NCI-H524 treated with DMSO at 0.1 percent for 48 hours (cell line): ENCODE data around the gene MAP4K4.
A peak's percentile ranks its signal among the peaks of the same experiment; 100 is the strongest.

Experiments
- DNase-seq: peaks from one replicate; lab custom pipeline; 2025; lab: John Stamatoyannopoulos, UW

Gene MAP4K4

DNA sequence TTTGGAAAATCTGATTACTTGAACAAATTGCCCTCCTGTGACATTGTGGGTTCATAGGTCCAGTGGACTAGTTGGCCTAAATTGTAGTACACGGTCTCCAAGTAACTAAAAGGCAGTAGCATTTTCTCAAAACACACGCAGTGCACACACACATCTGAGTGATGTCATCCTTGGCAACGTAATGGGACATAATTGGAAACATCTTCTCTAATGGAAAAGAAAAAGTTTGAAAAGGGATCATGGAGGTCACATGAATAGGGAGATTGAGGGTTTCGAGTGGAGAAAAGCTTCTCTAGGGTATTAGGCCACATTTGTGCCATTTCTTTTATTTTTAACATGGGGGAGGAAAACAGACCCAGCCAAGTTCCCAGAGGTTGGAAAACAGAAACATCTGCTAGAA, 93.3 kb downstream of the MAP4K4 start:
- no peak for DNase-seq

DNA sequence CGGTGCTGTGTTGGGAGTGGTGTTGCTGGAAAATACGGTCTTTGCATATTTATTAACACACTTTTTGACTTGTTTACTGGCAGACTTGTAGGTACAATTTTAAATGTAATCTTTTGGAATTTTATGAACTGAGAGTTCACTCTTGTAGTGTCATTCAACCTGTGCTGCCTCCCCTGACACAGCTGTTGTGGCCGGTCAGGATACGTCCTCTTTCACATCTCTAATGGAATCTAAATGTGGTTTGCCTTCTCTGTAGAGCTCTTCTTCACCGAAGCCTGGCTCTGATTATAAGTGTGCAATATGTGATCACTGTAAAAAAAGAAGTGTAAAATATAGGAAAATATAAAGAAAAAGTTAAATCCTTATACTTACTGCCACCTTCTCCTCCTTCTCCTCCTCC, 94.7 kb downstream of the MAP4K4 start:
- no peak for DNase-seq

- DNase-seq: no peak
These were observed 95.9 kb downstream of the MAP4K4 start for GRCh38 chr2:101793277-101793969.

- DNase-seq: no peak
These were observed 96.6 kb downstream of the MAP4K4 start for GRCh38 chr2:101794141-101794540.

DNA sequence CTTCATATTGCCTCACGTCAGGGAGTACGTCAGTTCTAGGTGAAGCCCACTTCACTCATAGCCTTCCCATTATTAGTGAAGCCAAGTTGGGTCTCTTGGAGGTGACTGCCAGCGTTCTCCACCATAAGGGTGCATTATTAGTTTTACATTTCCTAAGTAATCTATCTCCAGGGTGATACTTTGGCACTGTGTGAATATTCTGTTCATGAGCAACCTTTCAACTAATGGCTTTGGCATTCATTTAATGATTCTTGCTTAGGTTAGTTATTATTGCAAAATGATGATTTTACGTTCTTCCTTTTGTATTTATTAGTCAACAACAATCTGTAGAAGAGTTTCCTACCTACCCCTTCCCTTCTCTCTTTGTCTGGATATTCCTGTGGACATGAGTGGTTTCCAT, 97.5 kb downstream of the MAP4K4 start:
- no peak for DNase-seq

DNA sequence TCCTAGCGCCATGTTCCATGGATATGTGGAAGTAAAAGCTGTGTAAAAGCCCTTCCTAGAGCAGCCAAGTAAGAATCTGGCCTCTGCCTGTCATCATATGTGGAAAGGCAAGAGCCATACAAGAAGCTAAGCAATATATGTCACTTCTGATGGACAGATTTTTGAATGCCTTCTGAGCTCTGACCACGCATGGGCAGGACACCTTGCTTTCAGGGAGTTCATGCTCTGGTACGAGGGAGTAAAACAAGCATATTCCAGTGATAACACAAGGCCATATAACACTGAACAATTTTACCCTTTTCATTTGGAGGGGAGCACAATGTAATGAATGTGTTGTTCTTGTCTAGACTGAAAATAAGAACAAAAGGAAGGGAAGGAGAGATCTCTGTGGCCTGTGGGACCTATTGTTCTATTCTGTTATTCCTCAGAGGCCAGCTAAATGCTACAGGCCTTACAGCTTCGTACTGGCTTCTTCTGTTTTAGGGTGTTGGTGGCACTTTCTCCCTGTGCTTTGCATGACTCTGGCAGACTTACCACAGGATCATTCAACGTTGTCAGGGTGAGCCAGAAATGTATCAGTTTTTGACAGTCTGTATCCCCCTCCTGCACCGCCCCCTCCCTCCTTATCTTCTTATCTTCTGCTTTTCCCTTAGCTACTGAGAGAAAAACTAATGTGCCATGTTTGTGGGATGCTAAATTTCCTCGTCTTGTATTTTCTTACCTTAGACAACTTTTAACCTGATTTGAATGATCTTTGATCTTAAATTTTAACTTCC, 99.5 kb downstream of the MAP4K4 start:
- DNase-seq: no peak

DNA sequence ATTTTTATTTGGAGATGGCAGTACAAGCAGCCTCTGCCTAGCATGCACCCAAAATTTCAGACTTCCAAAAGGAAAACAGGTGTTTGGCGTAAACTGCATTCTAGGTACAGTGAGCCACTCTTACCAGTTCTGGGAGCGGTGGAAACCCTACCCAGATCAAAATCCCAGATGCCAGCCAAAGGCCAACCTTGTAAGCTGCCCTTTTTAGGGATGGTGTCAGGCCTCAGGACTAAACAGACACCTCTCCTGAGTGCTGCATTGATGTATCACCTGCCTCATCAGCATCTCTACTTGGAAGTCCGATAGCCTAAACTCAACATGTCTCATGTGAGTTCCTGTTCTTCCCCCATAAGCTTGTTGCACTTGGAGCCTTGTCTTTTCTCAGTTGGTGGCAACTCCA, 104.0 kb downstream of the MAP4K4 start:
- no peak for DNase-seq

DNA sequence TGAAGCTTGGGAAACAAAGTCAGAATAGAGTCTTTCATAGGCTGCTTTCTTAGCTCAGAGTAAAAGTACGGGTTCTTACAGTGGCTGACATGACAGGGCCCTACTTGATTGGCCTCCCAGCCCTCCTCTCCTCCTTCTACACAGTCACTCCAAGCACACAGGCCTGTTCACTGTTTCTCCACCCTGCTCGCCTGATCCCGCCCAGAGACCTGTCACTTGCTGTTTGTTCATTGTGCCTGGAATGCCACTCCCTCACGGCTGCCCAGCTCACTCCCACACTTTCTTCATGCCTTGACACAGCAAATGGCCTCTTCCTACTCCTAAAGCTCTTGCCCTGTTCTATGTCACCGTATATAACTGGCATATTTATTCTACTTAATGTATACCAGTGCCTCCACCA, 104.8 kb downstream of the MAP4K4 start:
- no peak for DNase-seq

DNA sequence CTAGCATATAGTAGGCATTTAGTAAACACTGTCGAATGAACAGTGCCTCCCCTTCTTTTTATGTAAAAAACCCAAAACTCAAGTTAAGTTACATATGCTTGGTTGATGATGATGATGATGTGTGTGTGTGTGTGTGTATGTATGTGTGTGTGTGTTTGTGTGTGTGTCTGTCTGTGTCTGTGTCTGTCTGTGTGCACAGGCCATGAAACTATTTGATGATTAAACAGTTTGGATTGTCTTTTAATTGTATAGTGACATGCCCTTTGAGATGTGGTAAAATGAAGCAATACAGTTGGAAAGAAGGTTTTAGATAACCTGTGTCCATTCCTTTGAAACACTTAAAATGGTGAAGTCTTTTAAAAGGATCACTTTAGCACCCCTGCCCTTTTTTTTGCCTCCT, 105.6 kb downstream of the MAP4K4 start:
- DNase-seq: no peak

- DNase-seq: peak; percentile 84
These were observed 106.6 kb downstream of the MAP4K4 start for GRCh38 chr2:101803945-101804696.

GRCh38 chr2:101805152-101806088, 107.9 kb downstream of the MAP4K4 start:
- no peak for DNase-seq

DNA sequence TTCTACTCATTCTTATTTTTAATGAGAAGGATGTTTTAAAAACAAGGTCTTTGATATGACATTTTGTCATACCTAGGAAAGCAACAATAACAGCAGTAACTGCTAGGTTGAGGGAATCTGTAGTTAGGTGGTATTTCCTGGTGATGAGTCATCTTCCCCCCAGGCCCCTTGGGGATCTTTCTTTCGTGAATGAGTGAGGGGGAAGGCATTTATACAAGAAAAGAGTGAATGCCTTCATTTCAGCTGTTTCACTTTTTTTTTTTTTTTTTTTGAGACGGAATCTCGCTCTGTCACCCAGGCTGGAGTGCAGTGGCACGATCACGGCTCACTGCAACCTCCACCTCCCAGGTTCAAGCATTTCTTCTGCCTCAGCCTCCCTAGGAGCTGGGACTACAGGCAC, 108.6 kb downstream of the MAP4K4 start:
- no peak for DNase-seq

GRCh38 chr2:101806701-101807100, 109.2 kb downstream of the MAP4K4 start:
- no peak for DNase-seq

DNA sequence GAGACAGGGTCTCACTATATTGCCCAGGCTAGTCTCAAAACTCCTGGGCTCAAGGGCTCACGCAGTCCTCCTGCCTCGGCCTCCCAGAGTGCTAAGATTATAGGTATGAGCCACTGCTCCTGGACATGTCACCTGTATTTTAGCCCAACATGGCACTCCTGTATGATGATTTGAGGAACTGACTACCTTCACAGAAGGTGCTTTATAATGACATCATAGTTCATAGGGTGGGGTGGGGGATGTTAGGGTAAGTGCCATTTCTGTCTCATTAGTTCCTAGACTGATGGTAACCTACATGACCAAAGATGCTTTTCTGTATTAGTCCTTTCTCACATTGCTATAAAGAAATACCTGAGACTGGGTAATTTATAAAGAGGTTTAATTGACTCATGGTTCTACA, 109.7 kb downstream of the MAP4K4 start:
- DNase-seq: no peak

DNA sequence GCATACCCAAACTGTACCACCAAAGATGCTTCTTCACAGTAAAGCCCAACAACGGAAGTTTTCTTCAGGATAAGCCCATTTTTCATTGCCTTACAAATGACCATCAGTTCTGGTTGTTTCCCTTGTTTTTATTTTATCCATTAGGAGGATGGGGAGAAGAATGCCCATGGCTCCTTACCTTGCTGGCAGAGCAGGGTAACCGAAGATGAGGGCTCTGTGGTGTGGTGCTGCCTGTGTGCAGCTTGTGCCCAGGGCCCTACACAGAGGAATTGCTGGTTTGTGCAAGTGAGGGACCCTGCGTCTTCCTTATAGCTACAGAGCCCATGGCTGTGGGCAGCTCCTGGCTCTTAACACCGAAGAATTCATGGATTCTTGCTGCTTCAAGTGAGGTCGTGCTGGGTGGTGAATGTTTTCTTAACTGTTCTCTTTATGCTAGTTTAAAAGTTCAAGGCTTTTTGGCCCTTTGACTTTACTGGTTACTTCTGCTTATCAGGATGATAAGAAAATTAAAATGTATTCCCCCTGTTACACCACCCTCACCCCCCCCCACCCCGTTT, 110.6 kb downstream of the MAP4K4 start:
- DNase-seq: no peak

- no peak for DNase-seq
These were observed 112.2 kb downstream of the MAP4K4 start for GRCh38 chr2:101809698-101810097.

- DNase-seq: no peak
These were observed 113.9 kb downstream of the MAP4K4 start for GRCh38 chr2:101811226-101812015.

DNA sequence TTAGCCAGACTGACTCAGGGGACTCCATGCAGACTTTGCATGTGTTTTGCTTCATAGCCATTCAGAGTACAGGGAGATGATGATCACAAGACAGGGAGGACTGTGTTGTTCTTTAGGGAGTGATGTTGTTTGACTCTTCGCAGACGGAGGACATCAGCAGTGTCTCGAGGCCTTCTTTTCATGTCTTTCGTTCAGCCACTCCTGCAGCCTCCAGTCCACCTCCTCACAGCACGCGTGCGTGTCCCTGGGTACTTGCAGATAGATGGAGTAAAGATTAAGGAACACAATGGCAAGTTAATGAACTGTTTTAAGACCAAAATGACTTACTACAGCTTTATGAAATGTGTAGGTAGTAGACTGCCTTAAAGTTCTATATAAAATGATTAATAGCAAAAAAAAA, 114.7 kb downstream of the MAP4K4 start:
- DNase-seq: no peak

GRCh38 chr2:101814752-101815151, 117.2 kb downstream of the MAP4K4 start:
- no peak for DNase-seq

- no peak for DNase-seq
These were observed 117.6 kb downstream of the MAP4K4 start for GRCh38 chr2:101815154-101815553.
